ENCODE results near the gene RXRB. TPM values are rescaled to one million over a fixed set of nuclear protein-coding genes. Genes with fewer than 3 reads are reported as not detected.

Gene RXRB
- total and polyA plus RNA-seq, 2 of the 13 experiments (the other 11 are each of a cell fraction or from before 2014, with no cell fraction given) = 26.7 to 55.7 TPM

- WGBS (ENCODE audit: low lambda C conversion rate) = 3% methylated on average over 3 of the region's 3 CpGs
- CTCF ChIA-PET (ENCODE audit: low intra/inter-chr PET ratio, low total read pairs) = no interaction called here
- peak overlapping the region; percentile 98 for H3K4me2 ChIP-seq (ENCODE audit: low read depth, low read length)
- peaks cover 54% of the 10 kb centered on the region for H3K4me1 ChIP-seq (ENCODE audit: insufficient read depth, low read length)
- peaks cover 36% of the 10 kb centered on the region for H3K79me2 ChIP-seq (ENCODE audit: insufficient read depth, low read length)
- peak overlapping the region; percentile 87 to 93 (median 93) for H3K4me3 ChIP-seq (replicated peaks in 1 of 3; ENCODE audit: insufficient read depth in 1 of 3, low read depth in 2 of 3, low read length in 3 of 3)
- no peak for FAIRE-seq
- H3K9ac ChIP-seq (ENCODE audit: insufficient read depth, low read depth, low read length) = peak overlapping the region; percentile 99
- H3K27ac ChIP-seq (ENCODE audit: extremely low read length, insufficient read depth, low read length) = peak overlapping the region; percentile 99
- no peak for DNase-seq (ENCODE audit: low spot score)
- H3K9me3 ChIP-seq (ENCODE audit: low read length) = no peaks in the 10 kb centered on the region
- ATAC-seq = no peak
- in situ Hi-C loops (cut with HindIII; ENCODE audit: extremely low pct_ligation_motif_present, low pct_unique_long_range_greater_than_20kb) = no loop called here
- no TSS peak for BruUV-seq (replicated peaks)
- H3K36me3 ChIP-seq (replicated peaks in 1 of 2; ENCODE audit: control insufficient read depth in 1 of 2, insufficient read depth in 2 of 2, low read length in 2 of 2) = peaks cover 29 to 55% of the 10 kb centered on the region in 2 experiments
- POLR2A ChIA-PET = interaction anchor here (0.7 to 4.1 kb wide), 16 partner anchors 9 to 305 kb away, joined by 3 to 69 read pairs (median 9); partner anchors contain the start of genes B3GALT4, BRD2, RGL2 and RING1
- peaks cover 25% of the 10 kb centered on the region for H4K20me1 ChIP-seq (ENCODE audit: insufficient read depth, low read length)
- no peak overlapping the region for H2AFZ ChIP-seq (ENCODE audit: low read length)
- H3K27me3 ChIP-seq (ENCODE audit: control insufficient read depth in 1 of 2, insufficient read depth in 2 of 2, low read length in 2 of 2) = peaks cover 0 to 4% of the 10 kb centered on the region in 2 experiments; a peak in 1 of 5 replicates
- TF ChIP-seq ZNF121 (CRISPR knock-in tag; IDR thresholded peaks at IDR 0.05) (peak; percentile 91), ZNF10 (CRISPR knock-in tag; IDR thresholded peaks at IDR 0.05; ENCODE audit: borderline replicate concordance, low read depth) (no peak), CC2D1A (CRISPR knock-in tag; IDR thresholded peaks at IDR 0.05) (0 out of 2 replicates have a peak, but pooled peaks have one; percentile 8), ZBTB21 (CRISPR knock-in tag; IDR thresholded peaks at IDR 0.05) (no peak), ZNF816 (CRISPR knock-in tag; IDR thresholded peaks at IDR 0.05; ENCODE audit: borderline replicate concordance) (no peak), ZNF362 (CRISPR knock-in tag; IDR thresholded peaks at IDR 0.05; ENCODE audit: borderline replicate concordance) (peak; percentile 44; the same call in 1 of the 2 replicates), MTA1 (CRISPR knock-in tag; IDR thresholded peaks at IDR 0.05; ENCODE audit: borderline replicate concordance) (0 out of 2 replicates have a peak, but pooled peaks have one; percentile 7), ZNF737 (CRISPR knock-in tag; IDR thresholded peaks at IDR 0.05; ENCODE audit: borderline replicate concordance) (no peak), PRDM15 (CRISPR knock-in tag; IDR thresholded peaks at IDR 0.05) (no peak), TMF1 (CRISPR knock-in tag; IDR thresholded peaks at IDR 0.05; ENCODE audit: low read depth) (peak; percentile 4; the same call in 1 of the 2 replicates), SMARCE1 (IDR thresholded peaks at IDR 0.05; ENCODE audit: borderline replicate concordance) (no peak), ASH2L (IDR thresholded peaks at IDR 0.05; ENCODE audit: insufficient read length, low read depth, low read length) (peak; percentile 4), ZMYM3 (CRISPR knock-in tag; IDR thresholded peaks at IDR 0.05) (peak; percentile 7; the same call in 1 of the 2 replicates), ZNF616 (CRISPR knock-in tag; IDR thresholded peaks at IDR 0.05; ENCODE audit: low read depth) (no peak), ZNF766 (CRISPR knock-in tag; IDR thresholded peaks at IDR 0.05; ENCODE audit: borderline replicate concordance) (no peak)
- intact Hi-C loops (cut with micrococcal nuclease; ENCODE audit: unreplicated experiment) = loop anchor here (5.0 kb wide), 2 partner anchors 193 to 227 kb away; partner anchors contain the start of gene KIFC1
These were observed 1.5 kb downstream of the RXRB start for GRCh38 chr6:33198853-33199436.
